Stimulated activated naive CD8-positive, alpha-beta T cell treated with anti-CD3 and anti-CD28 coated beads, Interleukin-15, Interleukin-2, amounts not matched to agents 100 ng/mL and 50 ng/mL, for 24 hours (primary cell): ENCODE data around the gene NBPF26.
"Not testable (repeated sequence)": the region's sequence is repeated elsewhere in the genome, so short reads cannot be mapped to it uniquely, and the experiment has no call there.

ENCODE experiments used
- H3K27ac Mint-ChIP-seq: one replicate; pipeline ENCODE4 v1.8.0; 2021; ENCODE audit warnings: mild to moderate bottlenecking, mixed read lengths
- H3K27me3 Mint-ChIP-seq: one replicate; pipeline ENCODE4 v1.8.0; 2021; ENCODE audit warnings: mixed read lengths
- H3K36me3 Mint-ChIP-seq: one replicate; pipeline ENCODE4 v1.8.0; 2021; ENCODE audit warnings: low read depth, mixed read lengths
- H3K4me1 Mint-ChIP-seq: one replicate; pipeline ENCODE4 v1.8.0; 2021; ENCODE audit warnings: low read depth, mixed read lengths
- H3K4me3 Mint-ChIP-seq: one replicate; pipeline ENCODE4 v1.8.0; 2021; ENCODE audit warnings: mild to moderate bottlenecking, mixed read lengths
- H3K9me3 Mint-ChIP-seq: one replicate; pipeline ENCODE4 v1.8.0; 2021; ENCODE audit warnings: mixed read lengths

The NBPF26 gene

GRCh38 chr1:120723715-120724402, at the start of gene NBPF26:
TSS of gene NBPF26 (plus strand) at chr1:120723945.
- H3K27ac Mint-ChIP-seq, result peak within 1 kb of the TSS; percentile 58

GRCh38 chr1:120680106-120680819, 43.5 kb upstream of the NBPF26 start:
- H3K9me3 Mint-ChIP-seq, H3K27me3 Mint-ChIP-seq, H3K36me3 Mint-ChIP-seq, H3K4me3 Mint-ChIP-seq, H3K27ac Mint-ChIP-seq, H3K4me1 Mint-ChIP-seq: not testable (repeated sequence)

More at GRCh38 chr1:120723715-120724402, at the start of gene NBPF26:
- H3K9me3 Mint-ChIP-seq, H3K27me3 Mint-ChIP-seq, H3K36me3 Mint-ChIP-seq, H3K4me1 Mint-ChIP-seq: not testable (repeated sequence)
- peak within 1 kb of the TSS; percentile 71 for H3K4me3 Mint-ChIP-seq

GRCh38 chr1:120680938-120681337, 42.8 kb upstream of the NBPF26 start:
- H3K4me3 Mint-ChIP-seq, H3K27ac Mint-ChIP-seq, H3K4me1 Mint-ChIP-seq, H3K9me3 Mint-ChIP-seq, H3K36me3 Mint-ChIP-seq, H3K27me3 Mint-ChIP-seq: not testable (repeated sequence)

GRCh38 chr1:120684397-120684796, 39.3 kb upstream of the NBPF26 start:
- not testable (repeated sequence) for H3K36me3 Mint-ChIP-seq, H3K4me3 Mint-ChIP-seq, H3K27me3 Mint-ChIP-seq, H3K9me3 Mint-ChIP-seq, H3K4me1 Mint-ChIP-seq, H3K27ac Mint-ChIP-seq

- not testable (repeated sequence) for H3K9me3 Mint-ChIP-seq, H3K27ac Mint-ChIP-seq, H3K4me1 Mint-ChIP-seq, H3K4me3 Mint-ChIP-seq, H3K27me3 Mint-ChIP-seq, H3K36me3 Mint-ChIP-seq
Measured at GRCh38 chr1:120685622-120686021, 38.1 kb upstream of the NBPF26 start.

GRCh38 chr1:120687250-120687649, 36.5 kb upstream of the NBPF26 start:
- H3K27ac Mint-ChIP-seq, result not testable (repeated sequence)

GRCh38 chr1:120700807-120701562, 22.8 kb upstream of the NBPF26 start:
- H3K36me3 Mint-ChIP-seq, H3K4me1 Mint-ChIP-seq, H3K27ac Mint-ChIP-seq, H3K9me3 Mint-ChIP-seq, H3K27me3 Mint-ChIP-seq, H3K4me3 Mint-ChIP-seq: not testable (repeated sequence)

More at GRCh38 chr1:120687250-120687649, 36.5 kb upstream of the NBPF26 start:
- not testable (repeated sequence) for H3K27me3 Mint-ChIP-seq, H3K9me3 Mint-ChIP-seq, H3K36me3 Mint-ChIP-seq, H3K4me1 Mint-ChIP-seq, H3K4me3 Mint-ChIP-seq

GRCh38 chr1:120723358-120723714, 409 bp upstream of the NBPF26 start:
- H3K9me3 Mint-ChIP-seq, H3K4me3 Mint-ChIP-seq, H3K27ac Mint-ChIP-seq, H3K36me3 Mint-ChIP-seq, H3K4me1 Mint-ChIP-seq, H3K27me3 Mint-ChIP-seq: not testable (repeated sequence)

GRCh38 chr1:120724507-120724906, 762 bp downstream of the NBPF26 start:
- not testable (repeated sequence) for H3K4me1 Mint-ChIP-seq, H3K27me3 Mint-ChIP-seq, H3K36me3 Mint-ChIP-seq, H3K27ac Mint-ChIP-seq, H3K9me3 Mint-ChIP-seq
- peak overlapping the region; percentile 70 for H3K4me3 Mint-ChIP-seq

GRCh38 chr1:120728811-120729210, 5.1 kb downstream of the NBPF26 start:
- H3K9me3 Mint-ChIP-seq, H3K27ac Mint-ChIP-seq: not testable (repeated sequence)

GRCh38 chr1:120769090-120769489, 45.3 kb downstream of the NBPF26 start:
- not testable (repeated sequence) for H3K4me1 Mint-ChIP-seq, H3K36me3 Mint-ChIP-seq, H3K4me3 Mint-ChIP-seq, H3K9me3 Mint-ChIP-seq, H3K27me3 Mint-ChIP-seq, H3K27ac Mint-ChIP-seq

More at GRCh38 chr1:120728811-120729210, 5.1 kb downstream of the NBPF26 start:
- H3K4me3 Mint-ChIP-seq, H3K27me3 Mint-ChIP-seq, H3K4me1 Mint-ChIP-seq, H3K36me3 Mint-ChIP-seq: not testable (repeated sequence)

GRCh38 chr1:120805452-120805851, 81.7 kb downstream of the NBPF26 start:
- H3K36me3 Mint-ChIP-seq, H3K27me3 Mint-ChIP-seq, H3K4me1 Mint-ChIP-seq, H3K4me3 Mint-ChIP-seq, H3K9me3 Mint-ChIP-seq, H3K27ac Mint-ChIP-seq: not testable (repeated sequence)

GRCh38 chr1:120811822-120812221, 88.1 kb downstream of the NBPF26 start:
- not testable (repeated sequence) for H3K27me3 Mint-ChIP-seq, H3K4me3 Mint-ChIP-seq, H3K9me3 Mint-ChIP-seq, H3K36me3 Mint-ChIP-seq, H3K27ac Mint-ChIP-seq, H3K4me1 Mint-ChIP-seq

- H3K4me1 Mint-ChIP-seq, H3K36me3 Mint-ChIP-seq, H3K4me3 Mint-ChIP-seq, H3K27me3 Mint-ChIP-seq, H3K9me3 Mint-ChIP-seq, H3K27ac Mint-ChIP-seq: not testable (repeated sequence)
Measured at GRCh38 chr1:120825051-120825450, 101.3 kb downstream of the NBPF26 start.

GRCh38 chr1:120826623-120827022, 102.9 kb downstream of the NBPF26 start:
- H3K4me3 Mint-ChIP-seq, H3K27me3 Mint-ChIP-seq, H3K9me3 Mint-ChIP-seq, H3K4me1 Mint-ChIP-seq, H3K36me3 Mint-ChIP-seq, H3K27ac Mint-ChIP-seq: not testable (repeated sequence)
